Prostate gland (tissue), 2 donors: ENCODE results near the gene TBX4.
"Not testable (repeated sequence)": the region's sequence is repeated elsewhere in the genome, so short reads cannot be mapped to it uniquely, and the experiment has no call there.

Experiments used
- POLR2A ChIP-seq: fragments of 450-650 bp; IDR thresholded peaks from one replicate; pipeline ENCODE4 v1.6.1; 2016; ENCODE audit warnings: antibody characterized with exemption, mild to moderate bottlenecking
- POLR2AphosphoS5 ChIP-seq: sonication (generic); formaldehyde crosslinking; IDR thresholded peaks from one replicate; pipeline ENCODE4 v1.6.1; 2017; ENCODE audit warnings: antibody characterized with exemption
- TF ChIP-seq, protein P1 (sequence below), 4 experiments: fragments of 200-600 bp in 2 of 4; fragments of 450-650 bp in 2 of 4; sonication (generic) in 2 of 4; IDR thresholded peaks; 1 replicate in 3 of 4; 2 replicates in 1 of 4; pipeline ENCODE4 v1.5.1; 2016 to 2019; ENCODE audit warnings: antibody characterized with exemption in 4 of 4, mild to moderate bottlenecking in 2 of 4, moderate library complexity in 2 of 4

DNA sequence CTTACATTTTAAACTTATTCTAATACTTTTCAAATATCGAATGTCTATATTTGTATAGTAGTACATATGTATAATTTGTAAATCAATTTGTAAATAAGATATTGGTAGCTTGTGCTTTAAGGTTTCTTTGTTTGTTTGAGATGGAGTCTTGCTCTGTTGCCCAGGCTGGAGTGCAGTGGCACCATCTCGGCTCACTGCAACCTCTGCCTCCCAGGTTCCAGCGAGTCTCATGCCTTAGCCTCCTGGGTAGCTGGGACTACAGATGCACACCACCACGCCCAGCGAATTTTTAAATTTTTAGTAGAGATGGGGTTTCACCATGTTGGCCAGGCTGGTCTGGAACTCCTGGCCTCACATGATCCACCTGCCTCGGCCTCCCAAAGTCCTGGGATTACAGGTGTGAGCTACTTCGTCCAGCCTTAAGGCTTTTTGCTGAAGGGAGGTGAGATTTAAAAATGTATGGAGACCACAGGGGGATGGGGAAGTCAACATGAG is 41.7 kb downstream of the TBX4 start:
- TF ChIP-seq, protein P1, sequence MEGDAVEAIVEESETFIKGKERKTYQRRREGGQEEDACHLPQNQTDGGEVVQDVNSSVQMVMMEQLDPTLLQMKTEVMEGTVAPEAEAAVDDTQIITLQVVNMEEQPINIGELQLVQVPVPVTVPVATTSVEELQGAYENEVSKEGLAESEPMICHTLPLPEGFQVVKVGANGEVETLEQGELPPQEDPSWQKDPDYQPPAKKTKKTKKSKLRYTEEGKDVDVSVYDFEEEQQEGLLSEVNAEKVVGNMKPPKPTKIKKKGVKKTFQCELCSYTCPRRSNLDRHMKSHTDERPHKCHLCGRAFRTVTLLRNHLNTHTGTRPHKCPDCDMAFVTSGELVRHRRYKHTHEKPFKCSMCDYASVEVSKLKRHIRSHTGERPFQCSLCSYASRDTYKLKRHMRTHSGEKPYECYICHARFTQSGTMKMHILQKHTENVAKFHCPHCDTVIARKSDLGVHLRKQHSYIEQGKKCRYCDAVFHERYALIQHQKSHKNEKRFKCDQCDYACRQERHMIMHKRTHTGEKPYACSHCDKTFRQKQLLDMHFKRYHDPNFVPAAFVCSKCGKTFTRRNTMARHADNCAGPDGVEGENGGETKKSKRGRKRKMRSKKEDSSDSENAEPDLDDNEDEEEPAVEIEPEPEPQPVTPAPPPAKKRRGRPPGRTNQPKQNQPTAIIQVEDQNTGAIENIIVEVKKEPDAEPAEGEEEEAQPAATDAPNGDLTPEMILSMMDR (IDR thresholded peaks at IDR 0.05) = not testable (repeated sequence)
- TF ChIP-seq POLR2A, POLR2AphosphoS5: not testable (repeated sequence)
